GM04503 (cell line): ENCODE measurements around the gene C1QTNF2.

Experiments
- DNase-seq: peaks from one replicate; pipeline ENCODE4 v3.0.0-alpha.2; 2012; ENCODE audit warnings: low read depth

Gene C1QTNF2

DNA sequence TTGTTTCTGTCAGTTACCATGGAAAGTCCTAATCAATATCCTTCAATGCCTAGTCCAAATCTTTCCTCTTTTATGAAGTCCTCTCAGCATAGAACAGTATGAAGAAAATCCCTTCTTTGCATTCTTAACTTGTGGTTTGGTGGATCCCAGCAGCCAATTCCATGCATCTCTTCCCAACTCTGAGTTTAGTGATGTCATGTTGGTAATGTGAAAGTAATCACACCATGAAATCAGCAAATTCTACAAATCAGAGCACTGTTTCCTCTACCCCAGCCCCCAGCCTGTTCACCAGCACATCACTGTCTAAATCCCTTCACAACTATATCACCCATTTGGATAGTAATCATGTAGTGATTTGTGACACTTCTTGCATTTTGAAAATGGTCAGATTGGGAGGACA, 4.7 kb upstream of the C1QTNF2 start:
- no peak for DNase-seq

DNA sequence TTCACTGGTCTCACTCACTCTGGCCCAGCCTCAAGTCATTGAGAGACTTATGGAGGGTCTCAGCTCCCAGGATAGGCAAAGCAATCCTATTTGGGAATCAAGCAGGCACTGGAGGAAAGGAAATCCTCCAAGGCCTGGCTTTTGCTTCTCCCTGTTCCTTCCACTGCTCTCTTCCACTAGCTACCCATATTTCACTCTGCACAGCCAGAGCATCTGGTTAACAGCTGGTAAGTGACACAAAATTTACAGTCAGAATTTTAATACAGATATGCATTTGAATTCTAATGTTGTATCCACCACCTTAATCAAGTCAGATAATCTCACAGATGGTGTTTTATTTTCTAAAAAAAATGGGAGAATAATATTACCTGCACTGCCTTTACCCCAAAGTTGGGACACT, 868 bp upstream of the C1QTNF2 start:
- no peak for DNase-seq

DNA sequence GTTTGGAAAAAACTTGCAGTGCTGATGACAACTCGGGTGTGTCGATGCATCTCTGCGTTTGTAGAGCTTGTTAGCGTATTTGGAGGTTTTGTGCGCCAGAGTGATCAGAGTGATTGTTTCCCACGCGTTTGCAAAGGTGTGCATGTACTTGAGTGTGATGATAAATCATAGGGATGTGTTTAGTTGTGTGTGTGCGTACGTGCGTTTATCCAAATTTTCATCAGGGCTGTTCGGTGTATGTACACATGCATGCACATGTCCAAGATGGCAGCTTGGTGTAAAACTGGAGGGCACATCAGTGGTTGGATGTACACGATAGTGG, 248 bp upstream of the C1QTNF2 start:
- DNase-seq: no peak

DNA sequence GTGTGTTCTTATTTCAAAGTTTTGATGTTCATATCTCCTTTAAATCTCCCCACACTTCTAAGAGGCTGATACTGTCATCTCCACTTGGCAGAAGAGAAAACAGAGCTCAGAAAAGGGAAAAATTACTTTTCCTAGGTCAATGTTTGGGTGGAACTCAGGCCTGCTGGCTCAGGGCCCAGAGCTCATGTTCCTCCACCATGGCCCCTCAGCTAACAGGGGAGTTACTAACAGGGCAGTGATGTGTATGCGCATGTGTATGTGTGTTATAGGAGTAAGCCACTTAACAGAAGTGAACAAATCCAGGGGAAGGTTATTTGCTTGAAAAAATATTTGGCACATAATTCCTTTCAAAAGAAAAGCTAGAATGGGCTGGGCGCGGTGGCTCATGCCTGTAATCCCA, 2.5 kb downstream of the C1QTNF2 start:
- DNase-seq: no peak

DNA sequence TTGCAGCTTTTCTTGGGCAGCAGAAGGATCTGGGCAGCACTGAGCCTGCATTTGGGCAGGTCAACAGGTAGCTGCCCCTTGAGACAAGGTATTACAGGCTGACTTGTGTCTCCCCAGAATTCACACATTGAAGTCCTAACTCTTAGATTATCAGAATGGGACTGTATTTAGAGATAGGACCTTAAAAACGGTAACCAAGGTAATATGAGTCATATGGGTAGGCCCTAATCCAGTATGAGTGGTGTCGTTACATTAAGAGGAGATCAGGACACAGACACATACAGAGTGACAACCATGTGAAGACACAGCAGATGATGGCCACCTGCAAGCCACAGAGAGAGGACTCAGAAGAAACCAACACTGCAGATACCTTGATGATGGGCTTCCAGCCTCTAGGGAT, 3.2 kb downstream of the C1QTNF2 start:
- no peak for DNase-seq

DNA sequence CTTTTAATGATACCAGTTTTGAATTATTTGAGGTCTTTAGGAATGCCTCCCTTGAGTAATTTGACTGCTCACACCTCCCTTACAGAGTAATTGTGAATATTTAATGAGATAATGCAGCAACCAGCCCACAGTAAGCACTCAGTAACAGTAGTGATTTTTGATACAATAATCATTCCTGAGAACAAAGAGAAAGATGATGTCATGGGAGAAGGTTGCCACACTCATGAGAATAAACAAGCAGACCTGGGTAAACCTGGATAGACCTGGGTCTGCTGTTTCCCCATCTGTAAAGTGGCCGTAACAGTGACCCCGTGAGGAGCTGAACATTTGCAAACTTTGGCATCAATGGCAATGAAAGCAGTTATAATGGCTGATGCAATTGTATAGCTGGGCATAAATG, 4.2 kb downstream of the C1QTNF2 start:
- no peak for DNase-seq

DNA sequence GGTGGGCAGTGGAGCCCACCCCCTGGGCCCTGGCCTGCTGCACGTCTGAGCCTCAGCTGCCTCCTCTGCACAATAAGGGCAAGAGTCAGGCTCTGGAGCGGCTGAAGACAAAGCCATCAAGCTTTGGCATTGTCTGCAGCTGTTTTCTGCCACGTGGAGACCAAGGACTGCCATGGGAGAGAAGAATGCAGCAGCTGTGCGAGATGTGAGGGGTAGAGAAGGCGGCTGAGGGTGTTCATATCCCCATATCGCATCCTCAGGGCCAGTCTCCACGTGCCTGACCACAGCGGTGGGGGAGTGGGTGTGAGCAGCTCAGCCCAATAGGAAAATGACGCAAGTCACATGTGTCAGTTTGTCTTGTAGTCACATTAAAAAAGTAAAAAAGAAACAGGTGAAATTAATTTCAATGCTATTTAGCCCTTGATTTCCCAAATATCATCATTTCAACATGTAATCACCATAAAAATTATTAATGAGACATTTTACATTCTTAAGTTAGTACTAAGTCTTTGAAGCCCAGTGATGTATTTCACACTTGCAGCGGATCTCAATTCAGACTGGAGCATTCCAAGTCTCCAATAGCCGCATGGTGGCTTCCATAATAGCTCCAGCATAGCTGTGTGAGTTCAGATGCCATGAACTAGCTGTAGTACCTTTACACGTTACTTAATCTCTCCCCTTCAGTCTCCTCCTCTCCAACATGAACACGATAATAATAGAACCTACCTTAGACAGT, 6.6 kb downstream of the C1QTNF2 start:
- DNase-seq: no peak

DNA sequence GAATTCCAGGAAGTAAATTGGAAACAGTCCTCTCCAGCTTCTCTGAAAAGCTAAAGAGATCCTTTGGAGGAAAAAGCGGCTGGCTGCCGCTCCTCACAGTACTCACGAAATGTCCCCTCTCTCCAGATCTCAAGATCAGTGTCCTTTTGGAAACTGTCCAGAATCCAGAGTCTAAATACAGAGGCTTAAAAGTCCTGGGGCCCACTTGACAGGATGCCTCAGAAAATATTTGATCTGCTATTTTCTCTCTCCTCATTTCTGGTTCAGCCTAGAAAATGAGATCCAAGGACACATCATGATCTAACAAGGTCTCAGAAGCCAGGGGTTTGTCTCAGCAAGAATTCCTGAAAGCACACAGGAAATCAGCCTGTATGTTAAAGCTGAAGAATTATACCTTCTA, 7.2 kb downstream of the C1QTNF2 start:
- no peak for DNase-seq

DNA sequence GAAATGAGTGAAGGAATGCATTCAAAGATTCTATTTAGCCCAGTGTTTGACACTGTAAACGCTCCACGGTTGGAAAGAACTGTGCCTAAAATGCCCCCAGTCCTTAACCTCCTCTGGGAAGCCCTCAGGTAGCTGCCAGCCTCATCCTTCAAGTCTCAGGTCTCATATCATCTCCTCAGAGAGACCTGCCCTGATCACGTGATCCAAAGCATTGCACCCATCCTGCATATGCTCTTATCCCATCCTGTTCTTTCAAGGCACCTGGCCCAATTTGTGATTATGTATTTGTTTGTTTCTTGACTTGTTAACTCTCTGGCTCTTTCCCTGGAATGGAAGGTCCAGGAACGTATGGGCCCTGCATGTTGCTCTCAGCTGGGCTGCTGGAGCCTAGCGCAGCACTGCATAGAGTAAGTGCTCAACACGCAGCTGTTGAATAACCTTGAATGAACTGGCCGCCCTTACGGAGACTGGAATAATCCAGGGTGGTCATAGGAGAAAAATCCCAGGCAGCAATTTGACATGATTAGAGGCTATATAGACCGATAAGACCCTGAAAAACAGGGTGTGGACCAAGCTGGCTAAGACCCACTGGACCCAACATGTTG, 8.7 kb downstream of the C1QTNF2 start:
- DNase-seq: no peak

DNA sequence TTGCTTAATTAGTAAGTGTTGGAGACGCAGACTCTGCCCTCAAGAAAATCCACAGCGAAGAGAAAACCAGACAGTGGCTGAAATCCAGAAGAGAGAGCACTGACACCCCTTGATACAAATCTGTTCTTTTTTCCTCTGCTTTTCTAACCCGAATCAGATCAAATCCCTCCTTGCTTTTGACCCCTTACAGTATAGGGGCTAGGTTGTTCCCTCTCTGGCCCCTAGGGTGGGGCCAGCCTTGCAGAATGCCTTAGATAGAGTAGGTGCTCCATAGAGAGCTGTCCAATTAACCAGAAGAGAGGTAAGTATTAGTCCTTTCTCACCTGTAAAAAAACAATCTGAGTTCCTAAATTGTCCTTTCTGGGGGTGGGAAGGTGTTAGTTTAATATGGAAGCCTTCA, 10.1 kb downstream of the C1QTNF2 start:
- no peak for DNase-seq

DNA sequence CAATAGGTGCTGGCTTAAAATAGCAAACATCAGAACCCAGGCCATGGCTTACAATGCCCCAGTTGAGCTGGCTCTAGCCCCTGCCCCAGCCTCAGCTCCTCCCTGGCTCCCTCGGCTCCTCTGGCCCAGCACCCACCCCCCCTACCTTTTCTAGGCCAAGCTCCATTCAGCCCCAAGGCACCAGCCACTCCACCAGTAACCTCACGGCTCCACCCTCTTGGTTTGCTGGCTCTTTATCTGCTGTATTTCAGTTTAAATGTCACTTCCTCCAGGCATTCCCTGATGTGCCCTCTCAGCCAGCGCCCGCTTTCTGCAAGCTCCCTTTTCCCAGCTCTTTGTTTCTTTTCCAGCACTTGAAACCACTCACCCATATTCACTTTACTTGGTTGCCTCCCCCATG, 10.6 kb downstream of the C1QTNF2 start:
- DNase-seq: no peak

DNA sequence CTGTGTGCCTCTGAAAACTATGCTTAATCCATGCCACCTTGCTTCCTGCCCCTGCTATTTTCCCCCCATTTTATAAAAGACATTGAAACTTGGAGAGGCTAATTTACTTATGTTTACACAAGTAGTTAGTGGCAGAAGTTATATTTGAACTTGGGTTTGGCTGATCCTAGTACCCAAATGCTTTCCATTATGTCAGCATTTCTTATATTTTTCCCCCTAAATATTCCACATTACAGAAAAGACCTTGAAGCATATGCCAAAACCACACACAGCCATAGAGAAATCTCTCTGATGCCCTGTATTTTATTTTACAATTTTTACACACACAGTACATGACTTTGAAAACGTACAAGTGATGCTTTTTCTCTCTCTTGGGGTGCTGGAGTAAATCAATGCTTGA, 11.2 kb downstream of the C1QTNF2 start:
- DNase-seq: no peak

DNA sequence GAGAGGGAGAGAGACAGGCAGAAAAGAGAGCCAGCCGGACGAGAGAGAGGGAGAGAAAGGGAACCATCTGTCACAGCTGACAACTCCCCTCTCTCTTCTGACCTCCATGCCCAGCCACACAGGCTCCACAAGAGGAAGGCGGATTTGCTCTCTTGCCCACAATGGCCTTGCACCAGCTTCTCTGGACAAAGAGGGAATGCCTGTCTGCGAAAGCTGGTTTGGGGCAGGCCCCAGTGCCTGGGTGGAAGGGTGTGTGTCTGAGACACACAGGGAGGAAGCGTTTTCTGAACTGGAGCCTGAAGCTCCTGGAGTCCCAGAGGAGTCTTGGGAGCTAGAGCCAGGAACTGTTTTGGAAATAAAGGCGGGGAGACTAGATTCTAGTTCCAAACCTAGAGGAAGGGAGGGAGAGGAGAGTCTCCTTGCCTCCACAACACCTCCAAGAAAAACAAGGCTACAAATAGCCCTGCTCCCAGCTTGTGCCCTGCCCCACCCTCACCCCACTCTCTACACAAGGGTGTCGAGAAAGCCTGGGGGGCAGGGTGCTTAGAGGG, 12.5 kb downstream of the C1QTNF2 start:
- DNase-seq: no peak

DNA sequence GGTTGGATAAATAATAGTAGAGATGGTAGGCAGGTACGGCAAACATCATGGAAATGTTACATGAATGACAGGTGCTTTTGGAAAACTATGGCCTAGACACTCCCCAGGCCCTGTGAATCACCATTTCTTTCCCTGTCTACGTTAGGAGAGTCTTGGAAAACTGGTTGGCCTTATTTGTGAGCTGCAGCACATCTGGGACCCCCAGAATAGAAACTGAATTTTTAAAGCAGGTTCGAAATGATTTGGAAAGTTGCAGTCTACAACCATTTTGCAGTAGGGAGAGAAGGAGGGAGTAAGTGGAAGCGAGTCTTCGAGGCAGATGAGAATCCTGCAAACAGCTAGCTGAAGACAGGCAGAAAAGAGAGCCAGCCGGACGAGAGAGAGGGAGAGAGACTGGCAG, 13.0 kb downstream of the C1QTNF2 start:
- DNase-seq: no peak

DNA sequence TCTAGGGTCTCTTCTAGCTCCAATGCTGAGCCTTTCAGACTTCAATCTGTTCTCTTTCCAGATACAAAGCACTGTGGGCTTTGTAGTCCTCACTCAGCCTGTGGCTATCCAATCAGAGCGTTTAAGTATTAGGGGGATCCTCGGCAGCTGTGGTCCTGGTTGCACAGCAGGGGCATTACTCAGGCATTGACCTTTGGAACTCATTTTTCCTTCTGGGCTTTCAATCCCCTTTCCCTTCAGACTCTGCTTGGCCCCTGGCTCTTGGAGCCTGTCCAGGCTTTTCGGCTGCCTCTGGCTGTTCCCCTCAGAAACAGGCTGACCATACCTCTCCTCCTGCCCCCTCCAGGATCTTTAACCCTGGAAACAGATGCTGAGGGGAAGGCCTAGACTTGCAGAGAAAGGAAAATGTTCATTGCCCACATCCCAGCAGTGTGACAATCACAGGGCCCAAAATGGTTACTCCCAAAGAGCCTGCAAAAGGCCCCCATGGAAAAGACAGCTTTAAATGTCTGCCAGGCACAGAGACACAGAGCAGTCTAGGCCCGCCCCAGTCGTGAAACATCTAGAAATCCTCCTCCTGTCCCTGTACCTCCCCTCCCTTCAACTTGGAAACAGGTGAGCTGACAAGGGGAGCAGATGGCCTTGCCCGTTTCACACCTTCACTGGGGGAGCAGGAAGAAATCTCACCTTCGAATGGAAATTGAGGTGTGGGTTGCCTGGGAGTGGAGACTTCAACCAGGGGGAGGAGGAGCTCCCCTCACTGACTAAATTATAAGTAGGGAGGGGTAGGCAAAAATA, 13.7 kb downstream of the C1QTNF2 start:
- no peak for DNase-seq

DNA sequence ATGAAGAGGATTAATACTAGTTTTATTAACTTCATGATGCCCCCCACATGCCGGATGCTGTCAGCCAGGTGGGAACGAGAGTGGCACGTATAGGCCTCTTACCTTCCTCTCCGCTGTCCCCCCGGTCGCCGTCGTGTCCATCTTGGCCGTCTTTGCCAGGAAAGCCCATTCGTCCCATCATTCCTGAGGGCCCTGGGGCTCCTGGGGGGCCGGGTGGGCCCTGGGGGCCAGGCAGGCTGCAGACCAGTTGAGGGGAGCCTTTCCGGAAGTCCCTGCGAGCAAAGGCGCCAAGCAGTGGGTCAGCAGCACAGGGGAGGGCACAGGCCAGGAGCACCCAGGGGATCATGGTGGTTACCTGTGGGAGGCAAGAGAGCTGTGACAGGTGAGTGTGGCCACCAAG, 15.8 kb downstream of the C1QTNF2 start:
- no peak for DNase-seq

DNA sequence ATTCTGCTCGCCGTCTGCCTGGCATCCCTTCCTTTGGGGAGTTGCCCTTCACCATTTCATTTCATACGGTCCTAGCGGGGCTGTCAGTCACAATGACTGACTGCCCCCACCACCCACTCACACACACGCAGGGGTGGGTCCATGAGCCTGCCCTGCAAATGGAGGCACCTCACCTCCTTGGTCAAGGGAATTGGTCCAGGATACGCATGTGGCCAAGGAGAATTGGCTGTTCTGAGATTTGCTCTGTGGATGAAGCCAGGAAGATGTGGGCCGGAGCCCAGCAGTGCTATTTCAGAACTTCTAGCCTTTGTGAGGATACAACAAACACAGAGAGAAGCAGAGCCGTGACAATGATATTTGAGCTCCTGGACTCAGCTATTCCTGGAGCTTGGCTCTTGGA, 17.0 kb downstream of the C1QTNF2 start:
- DNase-seq: no peak

DNA sequence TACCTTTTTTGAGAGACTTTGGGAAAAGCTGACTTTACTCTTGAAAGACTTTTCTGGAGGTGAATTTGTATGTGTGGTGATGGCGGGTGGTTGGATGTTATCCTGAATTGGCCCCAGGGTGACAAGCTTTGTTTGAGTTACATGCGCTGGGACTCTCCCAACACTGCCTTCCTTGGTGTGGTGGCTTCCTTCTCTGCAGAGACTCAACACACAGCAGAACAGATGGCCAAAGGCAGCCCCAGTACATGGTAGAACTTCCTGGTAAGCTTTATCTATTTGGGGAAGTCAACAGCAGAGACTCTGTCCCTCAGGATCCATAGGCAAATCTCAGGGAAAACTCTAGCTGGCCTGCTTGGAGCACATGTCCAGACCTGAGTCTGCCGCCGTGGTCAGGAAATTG, 18.1 kb downstream of the C1QTNF2 start:
- no peak for DNase-seq

DNA sequence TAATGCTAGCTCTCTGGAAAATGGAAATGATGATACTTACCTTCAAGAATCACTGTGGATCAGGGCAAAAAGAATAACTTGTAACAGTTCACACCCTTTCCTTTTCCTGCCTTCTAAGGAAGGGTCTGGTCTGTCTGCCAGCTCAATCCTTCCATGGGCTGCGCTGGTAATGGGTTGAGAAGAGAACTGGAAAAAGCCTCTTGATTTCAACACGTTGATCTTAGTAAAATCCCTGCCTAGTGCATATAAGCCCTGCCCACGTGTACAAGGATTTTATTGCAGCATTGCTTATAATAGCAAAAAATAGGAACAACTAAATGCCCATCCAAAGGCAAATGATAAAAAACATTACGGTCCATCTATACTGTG, 20.5 kb downstream of the C1QTNF2 start:
- DNase-seq: no peak

DNA sequence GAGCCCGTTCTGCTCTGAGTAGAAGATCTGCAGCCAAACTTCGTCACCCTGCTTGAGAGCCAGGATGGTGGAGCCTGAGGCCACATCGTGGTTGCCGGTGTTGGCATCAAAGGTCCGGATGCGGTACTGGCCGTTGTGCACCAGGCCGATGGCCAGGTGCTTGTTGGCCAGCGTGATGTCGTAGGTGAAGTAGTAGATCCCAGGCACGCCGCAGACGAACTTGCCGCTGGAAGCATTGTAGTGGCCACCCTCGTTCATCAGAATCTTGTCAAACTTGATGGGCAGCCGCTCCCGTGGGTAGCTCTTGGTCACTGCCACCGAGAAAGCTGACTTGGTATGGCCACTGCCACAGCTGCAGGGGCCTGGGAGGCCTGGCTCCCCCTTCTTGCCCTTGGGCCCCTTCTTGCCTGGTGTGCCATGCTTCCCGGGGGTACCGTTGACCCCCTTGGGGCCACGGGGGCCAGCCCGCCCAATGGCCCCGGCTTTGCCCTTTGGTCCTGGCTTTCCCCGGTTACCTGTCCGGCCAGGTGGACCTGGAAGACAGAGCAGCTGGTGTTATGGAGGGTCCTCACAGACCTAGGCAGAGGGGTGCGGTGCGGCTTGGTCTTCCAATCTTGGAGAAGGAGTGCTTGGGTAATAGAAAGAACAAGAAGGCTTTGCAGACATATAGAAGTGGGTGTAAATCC, 21.0 kb downstream of the C1QTNF2 start:
- DNase-seq: no peak

DNA sequence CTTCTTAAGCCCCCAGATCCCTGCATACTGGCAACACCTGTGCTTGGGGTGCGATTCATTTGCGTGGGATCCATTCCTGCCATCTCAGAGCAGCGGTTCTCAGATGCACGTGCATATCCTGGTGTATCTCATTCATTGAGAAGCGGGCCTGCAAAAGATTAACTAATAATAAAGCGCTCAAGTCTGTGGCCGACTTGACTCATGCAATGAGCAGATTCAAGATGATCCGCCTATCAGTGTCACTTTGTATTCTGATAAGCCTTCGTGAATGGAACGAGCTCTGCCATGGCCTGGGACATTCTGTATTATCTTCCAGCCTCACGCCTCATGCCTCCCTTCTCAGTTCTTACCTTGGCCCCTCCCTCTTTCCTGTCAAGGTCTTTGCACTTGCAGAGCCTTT, 22.3 kb downstream of the C1QTNF2 start:
- no peak for DNase-seq

DNA sequence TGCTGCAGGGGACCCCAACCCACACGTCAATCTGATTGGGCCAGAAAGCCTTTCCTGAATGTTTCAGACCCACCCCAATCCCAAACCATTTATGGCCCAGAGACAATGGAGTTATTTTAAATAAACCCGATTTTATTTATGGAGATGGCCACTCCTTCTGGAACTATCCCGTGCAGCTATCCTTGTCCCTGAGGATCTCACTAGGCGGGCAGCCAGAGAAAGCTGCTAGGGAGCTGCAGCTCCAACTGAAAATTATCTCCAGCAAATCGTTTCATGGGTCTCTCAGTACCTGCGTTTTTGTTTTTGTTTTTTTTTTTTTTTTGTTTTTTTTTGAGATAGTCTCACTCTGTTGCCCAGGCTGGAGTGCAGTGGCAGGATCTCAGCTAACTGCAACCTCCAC, 23.0 kb downstream of the C1QTNF2 start:
- no peak for DNase-seq
